ENCODE data around the gene GAB4. TPM values are rescaled to one million over a fixed set of nuclear protein-coding genes. Genes with fewer than 3 reads are reported as not detected.

Gene GAB4
- total and polyA plus RNA-seq, 2 of the 4 experiments (the other 2 are of a cell fraction) = not detected

- Histone ChIP-seq H3K56ac (ENCODE audit: extremely low read depth, insufficient read depth, low read length) (no peak overlapping the region), H3K4me2 (ENCODE audit: low read depth, low read length) (no peak overlapping the region), H3K79me1 (ENCODE audit: low read depth in 1 of 2, low read length in 2 of 2) (no peaks in the 10 kb centered on the region), H4K5ac (ENCODE audit: low read depth, low read length) (no peak overlapping the region), H2BK5ac (ENCODE audit: low read depth, low read length, poor library complexity, severe bottlenecking) (no peak overlapping the region), H3K36me3 (ENCODE audit: control insufficient read depth, insufficient read depth, low read length) (no peaks in the 10 kb centered on the region), H2BK120ac (ENCODE audit: low read depth, low read length) (no peak overlapping the region), H3K4me3 (ENCODE audit: insufficient read depth, low read depth, low read length) (no peak overlapping the region), H2BK15ac (ENCODE audit: low read depth, low read length) (no peak overlapping the region), H2AFZ (replicated peaks; ENCODE audit: low read length, poor library complexity) (no peak overlapping the region), H3K4ac (ENCODE audit: low read depth, low read length) (no peak overlapping the region), H3K27ac (ENCODE audit: insufficient read depth, low read length) (no peak overlapping the region), H3K4me1 (ENCODE audit: control insufficient read depth, insufficient read depth, low read length) (no peaks in the 10 kb centered on the region), H3K14ac (replicated peaks; ENCODE audit: low read depth, low read length) (no peak overlapping the region), H3K18ac (ENCODE audit: low read depth, low read length) (no peak overlapping the region), H3K9me3 (ENCODE audit: control insufficient read depth, insufficient read depth, low read length) (peaks cover 41% of the 10 kb centered on the region; the same call in 1 of the 2 replicates), H3K9ac (ENCODE audit: low read depth, low read length) (no peak overlapping the region), H4K20me1 (ENCODE audit: insufficient read depth, low read length) (no peaks in the 10 kb centered on the region), H3K9me1 (ENCODE audit: insufficient read depth, low read length) (no peaks in the 10 kb centered on the region), H3K23ac (ENCODE audit: low read depth, low read length) (no peak overlapping the region), H2AK5ac (ENCODE audit: low read depth, low read length) (no peak overlapping the region), H3K27me3 (ENCODE audit: control insufficient read depth, insufficient read depth, low read length) (no peaks in the 10 kb centered on the region), H2AK9ac (replicated peaks; ENCODE audit: low read depth, low read length, poor library complexity) (no peak overlapping the region), H4K8ac (ENCODE audit: low read depth in 2 of 2, low read length in 2 of 2) (no peak overlapping the region), H4K91ac (ENCODE audit: insufficient read depth, low read depth, low read length) (no peak overlapping the region), H2BK20ac (ENCODE audit: low read depth, low read length) (no peak overlapping the region)
- WGBS, 2 experiments (ENCODE audit: extremely low coverage in 2 of 2, insufficient read length in 1 of 2) = 60% methylated on average over 2 of the region's 7 CpGs; no CpG with 5 or more reads in 1 of the 2 experiments
- in situ Hi-C loops (cut with MboI; ENCODE audit: low sequenced_read_pairs) = no loop called here
- dilution Hi-C loops (cut with HindIII; ENCODE audit: low sequenced_read_pairs, unreplicated experiment) = no loop called here
- no TSS peak for BruUV-seq (replicated peaks)
- DNase-seq = no peak
- no peak for TF ChIP-seq BHLHE40 (IDR thresholded peaks at IDR 0.05; ENCODE audit: low read depth, low read length)
- TF ChIP-seq MAZ (IDR thresholded peaks at IDR 0.05; ENCODE audit: borderline replicate concordance, low read depth, low read length) = no peak
- TF ChIP-seq, protein P1, sequence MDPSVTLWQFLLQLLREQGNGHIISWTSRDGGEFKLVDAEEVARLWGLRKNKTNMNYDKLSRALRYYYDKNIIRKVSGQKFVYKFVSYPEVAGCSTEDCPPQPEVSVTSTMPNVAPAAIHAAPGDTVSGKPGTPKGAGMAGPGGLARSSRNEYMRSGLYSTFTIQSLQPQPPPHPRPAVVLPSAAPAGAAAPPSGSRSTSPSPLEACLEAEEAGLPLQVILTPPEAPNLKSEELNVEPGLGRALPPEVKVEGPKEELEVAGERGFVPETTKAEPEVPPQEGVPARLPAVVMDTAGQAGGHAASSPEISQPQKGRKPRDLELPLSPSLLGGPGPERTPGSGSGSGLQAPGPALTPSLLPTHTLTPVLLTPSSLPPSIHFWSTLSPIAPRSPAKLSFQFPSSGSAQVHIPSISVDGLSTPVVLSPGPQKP (IDR thresholded peaks at IDR 0.05; ENCODE audit: borderline replicate concordance, low read depth, low read length) = no peak
- no peak for TF ChIP-seq RFX5 (IDR thresholded peaks at IDR 0.05; ENCODE audit: low read depth, low read length)
- TF ChIP-seq POLR2A (IDR thresholded peaks at IDR 0.05; ENCODE audit: low read depth, low read length) = no peak
- ATAC-seq (ENCODE audit: low read depth) = no peak
- intact Hi-C loops (cut with micrococcal nuclease) = no loop called here
- POLR2A ChIA-PET (ENCODE audit: unreplicated experiment) = no interaction called here
- CTCF ChIA-PET = no interaction called here
These were observed 45.5 kb downstream of the GAB4 start for GRCh38 chr22:16962501-16962900.

All from IMR-90 (cell line).